GM19025 (cell line): ENCODE results near the gene ZNF714.
"Not testable (repeated sequence)": the region's sequence is repeated elsewhere in the genome, so short reads cannot be mapped to it uniquely, and the experiment has no call there.

Experiments
- ATAC-seq: cut with Tn5 transposase; IDR thresholded peaks from one replicate; pipeline ENCODE4 v1.9.1; 2021; ENCODE audit warnings: mild to moderate bottlenecking, low read depth, moderate library complexity; ENCODE audit not compliant: unreplicated experiment

ZNF714 gene

GRCh38 chr19:21128901-21129698 is 47.1 kb downstream of the ZNF714 start:
- no peak for ATAC-seq

GRCh38 chr19:21130097-21130775 is 48.2 kb downstream of the ZNF714 start:
- ATAC-seq, result no peak

DNA sequence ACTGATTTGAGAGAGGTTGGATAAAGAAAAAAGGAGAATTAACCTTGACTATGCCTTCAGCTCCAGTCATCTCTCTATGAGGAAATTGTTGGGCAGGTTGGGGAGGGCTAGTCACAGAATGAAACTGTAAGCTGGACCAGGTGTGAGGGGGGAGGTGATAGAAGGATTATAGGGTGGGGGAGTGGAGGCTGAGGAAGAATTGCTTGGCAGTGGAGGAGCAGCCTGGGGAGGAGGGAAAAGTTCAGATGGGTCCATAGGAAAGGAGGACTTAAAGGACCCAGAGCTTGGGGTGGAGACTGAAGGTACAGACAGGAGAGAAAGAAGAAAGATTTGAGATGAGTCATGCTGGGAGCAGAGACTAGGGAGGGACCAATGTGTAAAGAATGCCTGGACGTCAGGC is 51.6 kb downstream of the ZNF714 start:
- no peak for ATAC-seq

GRCh38 chr19:21134934-21135366 is 52.9 kb downstream of the ZNF714 start:
- no peak for ATAC-seq

DNA sequence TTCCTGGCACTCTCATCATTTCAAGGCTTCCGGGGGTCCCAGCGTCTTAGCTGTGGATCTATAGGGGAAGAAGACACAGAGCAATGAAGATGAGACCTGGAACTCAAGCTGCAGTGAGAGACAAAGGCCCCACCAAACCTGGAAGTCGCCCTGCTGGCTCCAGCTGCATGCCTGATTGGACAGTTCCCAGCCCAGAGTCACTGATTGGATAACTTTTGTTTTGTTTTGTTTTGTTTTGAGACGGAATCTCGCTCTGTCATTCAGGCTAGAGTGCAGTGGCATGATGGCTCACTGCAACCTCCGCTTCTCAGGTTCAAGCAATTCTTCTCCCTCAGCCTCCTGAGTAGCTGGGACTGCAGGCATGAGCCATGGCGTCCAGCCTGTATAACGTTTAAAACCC is 53.4 kb downstream of the ZNF714 start:
- no peak for ATAC-seq

DNA sequence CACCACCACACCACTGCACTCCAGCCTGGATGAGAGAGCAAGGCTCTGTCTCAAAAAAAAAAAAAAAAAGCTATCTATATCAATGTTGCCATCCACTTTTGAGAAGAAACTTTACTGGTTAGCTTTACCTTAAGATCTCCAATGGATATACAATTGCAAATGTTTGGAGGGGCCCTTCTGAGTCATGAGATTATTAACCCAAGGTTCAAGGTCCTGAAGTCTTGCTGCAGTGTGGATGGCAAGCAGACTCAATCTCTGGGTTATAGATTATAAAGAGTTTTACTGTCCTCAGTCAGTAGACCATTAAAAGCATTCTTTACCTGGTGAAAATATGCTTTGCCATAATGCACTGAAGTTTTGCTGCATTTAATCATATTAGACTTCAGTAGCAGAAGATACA is 56.1 kb downstream of the ZNF714 start:
- no peak for ATAC-seq

DNA sequence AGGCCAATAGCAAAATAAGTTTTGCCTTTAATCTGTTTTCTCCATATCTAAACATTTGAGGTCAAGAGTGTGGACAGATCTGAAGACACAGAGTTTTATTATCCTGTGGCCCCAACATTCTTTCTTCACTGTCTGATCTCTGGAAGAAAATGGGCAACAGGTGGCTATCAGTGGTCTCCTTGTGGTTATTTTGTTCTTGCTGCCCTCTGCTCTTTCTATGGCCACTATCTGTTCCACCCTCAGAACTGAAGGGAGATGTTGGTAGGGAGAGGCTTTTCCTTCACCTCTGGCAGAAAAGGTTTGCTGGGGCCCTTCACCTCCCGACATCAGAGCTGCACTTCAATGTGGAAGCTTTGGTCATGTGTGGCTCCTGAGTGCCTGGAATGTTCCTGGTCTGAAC is 59.0 kb downstream of the ZNF714 start:
- not testable (repeated sequence) for ATAC-seq

DNA sequence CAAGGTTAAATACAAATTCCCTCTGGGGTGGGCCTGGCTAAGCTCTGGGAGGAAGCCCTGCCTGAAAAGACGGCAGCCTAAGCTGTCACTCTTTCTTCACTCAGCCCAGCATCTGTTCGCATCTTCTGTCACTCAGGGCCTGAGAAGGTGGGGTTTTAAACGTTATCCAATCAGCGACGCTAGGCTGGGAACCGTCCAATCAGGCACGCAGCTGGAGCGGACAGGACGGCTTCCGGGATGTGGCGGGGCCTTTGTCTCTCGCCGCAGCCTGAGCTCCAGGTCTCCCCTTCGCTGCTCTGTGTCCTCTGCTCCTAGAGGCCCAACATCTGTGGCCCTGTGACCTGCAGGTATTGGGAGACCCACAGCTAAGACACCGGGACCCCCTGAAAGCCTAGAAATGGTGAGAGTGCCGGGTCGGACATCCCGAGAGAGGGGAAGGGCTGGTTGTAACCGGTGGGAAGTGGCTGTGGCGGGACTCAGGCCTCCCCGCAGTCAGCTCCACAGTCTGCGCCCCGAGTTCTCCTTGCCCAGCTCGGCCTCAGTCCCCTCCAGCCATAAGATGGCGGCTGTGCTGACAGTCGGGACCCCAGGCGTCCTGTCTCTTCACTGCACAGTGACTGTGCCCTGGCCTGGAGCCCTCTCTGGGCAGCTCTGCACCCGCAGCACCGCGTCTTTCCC is 59.9 kb downstream of the ZNF714 start, which contains the start of gene ZNF431:
Gene ZNF431 (plus strand): TSS at position 254 of the 678 bp plus-strand sequence. CDS start 144 bp downstream, at position 398.
- ATAC-seq, result peak; percentile 99

DNA sequence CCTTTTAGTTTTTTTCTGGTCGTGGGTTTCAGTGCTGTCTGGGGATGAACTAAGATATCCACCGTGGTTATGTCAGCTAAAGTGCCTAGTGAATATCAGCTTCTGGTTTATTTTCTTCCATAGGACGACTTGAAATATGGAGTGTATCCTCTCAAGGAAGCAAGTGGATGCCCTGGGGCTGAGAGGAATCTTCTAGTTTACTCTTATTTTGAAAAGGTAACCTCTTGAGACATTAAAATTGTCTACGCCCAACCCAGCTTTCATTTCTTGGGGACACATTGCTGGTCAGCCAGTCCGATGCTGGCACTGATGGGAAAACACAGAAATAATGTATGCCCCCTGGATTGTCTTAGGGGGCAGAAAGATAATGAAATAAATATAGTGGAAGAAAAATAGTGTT is 61.4 kb downstream of the ZNF714 start:
- no peak for ATAC-seq

- no peak for ATAC-seq
Observed at GRCh38 chr19:21143854-21144253, 61.9 kb downstream of the ZNF714 start.

DNA sequence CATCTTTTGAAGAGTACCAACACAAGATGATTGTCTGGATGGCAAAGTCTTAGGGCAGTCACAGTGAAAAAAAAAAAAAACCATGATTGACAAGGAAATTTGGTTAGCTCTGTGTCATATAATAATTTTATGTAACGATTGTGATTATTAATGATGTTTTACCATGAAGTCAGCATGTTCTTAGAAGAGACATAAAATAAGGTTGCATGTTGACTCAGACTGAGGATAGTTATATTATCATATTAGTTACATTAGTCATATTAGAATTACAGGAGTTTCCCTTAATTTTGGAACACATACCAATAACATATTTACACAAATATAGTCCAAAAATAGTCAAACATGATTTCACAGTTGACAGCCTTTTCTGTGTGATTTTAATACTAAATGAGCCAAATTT is 65.5 kb downstream of the ZNF714 start:
- ATAC-seq, result no peak

DNA sequence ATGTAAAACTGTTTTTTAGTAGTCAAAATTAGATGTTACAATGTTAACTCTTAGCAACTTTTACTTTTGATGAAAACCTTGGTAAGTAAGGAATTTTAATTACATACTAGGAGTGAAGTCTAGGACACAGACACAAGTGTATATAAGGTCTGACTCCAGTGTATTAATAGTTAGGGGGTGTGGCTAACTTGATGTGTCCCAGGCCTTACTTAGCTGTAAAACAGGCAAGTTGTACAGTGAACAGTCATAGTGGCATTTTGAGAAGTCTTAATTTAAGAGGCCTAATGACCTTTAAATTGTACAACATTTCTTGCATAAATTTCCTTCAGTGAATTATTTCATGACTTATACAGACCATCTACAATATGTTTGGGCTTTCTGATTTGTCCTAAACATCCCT is 66.7 kb downstream of the ZNF714 start:
- ATAC-seq, result no peak

DNA sequence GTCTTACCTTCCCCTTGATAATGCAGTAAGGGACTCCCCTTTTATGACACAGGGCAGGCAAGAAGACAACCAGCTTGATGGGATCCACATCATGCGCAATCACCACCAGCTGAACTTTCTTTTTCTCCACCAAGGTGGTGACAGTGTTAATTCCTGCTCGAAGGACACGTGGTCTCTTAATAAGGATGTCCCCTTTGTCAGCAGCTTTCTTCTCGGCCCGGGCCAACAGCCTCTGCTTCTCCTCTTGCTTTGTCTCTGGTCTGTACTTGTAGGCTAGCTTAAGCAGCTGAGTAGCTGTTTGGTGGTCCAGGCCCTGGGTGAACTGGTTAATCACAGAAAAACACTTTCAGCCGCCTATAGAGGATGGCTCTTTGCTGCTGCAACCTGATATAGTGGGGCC is 67.9 kb downstream of the ZNF714 start:
- ATAC-seq, result no peak

DNA sequence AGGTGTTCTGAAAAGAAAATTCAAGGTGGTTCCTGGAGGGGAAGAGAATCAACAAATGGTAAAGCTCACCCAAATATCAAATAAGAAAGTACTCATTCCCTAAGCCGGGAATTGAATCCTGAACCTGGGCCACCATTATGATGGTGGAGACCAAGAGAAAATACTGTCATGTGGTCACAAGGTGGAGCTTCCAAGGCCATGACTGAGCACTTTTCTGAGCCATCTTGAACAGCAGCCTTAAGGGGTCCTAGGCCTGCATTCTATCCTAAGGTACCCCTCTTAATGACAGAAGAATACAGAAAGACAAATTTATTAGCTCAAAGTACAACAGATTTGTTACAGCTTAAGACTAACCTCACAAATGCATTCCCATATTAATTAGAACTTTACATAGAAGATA is 69.5 kb downstream of the ZNF714 start:
- ATAC-seq, result no peak

DNA sequence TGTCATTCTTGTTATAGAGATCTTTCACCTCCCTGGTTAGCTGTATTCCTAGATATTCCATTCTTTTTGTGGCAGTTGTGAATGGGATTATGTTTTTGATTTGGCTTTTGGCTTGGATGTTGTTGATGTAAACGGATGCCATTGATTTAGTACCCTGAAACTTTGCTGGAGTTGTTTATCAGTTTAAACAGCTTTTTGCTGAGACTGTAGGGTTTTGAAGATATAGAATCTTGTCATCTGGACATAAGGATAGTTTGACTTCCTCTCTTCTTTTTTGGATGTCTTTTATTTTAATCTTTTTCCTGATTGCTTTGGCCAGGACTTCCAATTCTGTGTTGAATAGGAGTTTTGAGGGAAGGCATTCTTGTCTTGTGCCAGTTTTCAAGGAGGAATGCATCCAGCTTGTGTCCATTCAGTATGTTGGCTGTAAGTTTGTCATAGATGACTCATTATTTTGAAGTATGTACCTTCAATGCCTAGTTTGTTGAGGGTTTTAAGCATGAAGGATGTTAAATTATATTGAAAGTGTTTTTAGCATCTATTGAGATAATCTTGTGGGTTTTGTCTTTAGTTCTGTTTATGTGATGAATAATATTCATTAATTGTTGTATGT is 76.6 kb downstream of the ZNF714 start:
- no peak for ATAC-seq

- no peak for ATAC-seq
Observed at GRCh38 chr19:21164541-21164940, 82.5 kb downstream of the ZNF714 start.

DNA sequence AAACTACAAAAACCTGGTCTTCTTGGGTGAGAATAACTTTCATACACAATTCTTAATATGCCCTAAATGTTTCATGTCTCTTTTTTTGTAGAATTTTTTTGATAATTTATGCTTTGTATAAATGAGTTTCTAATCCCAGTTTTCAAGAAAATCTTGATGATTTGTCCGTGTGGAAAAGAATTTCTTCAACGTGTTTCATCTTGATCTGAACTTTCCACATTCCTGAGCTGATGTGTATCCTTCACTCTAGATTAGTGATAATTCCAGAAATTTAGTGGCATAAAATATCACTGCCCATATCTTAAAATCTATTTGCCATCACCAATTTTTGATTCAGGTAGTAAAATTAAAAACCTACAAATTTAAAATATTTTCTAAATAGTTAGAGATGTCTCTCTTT is 84.4 kb downstream of the ZNF714 start:
- no peak for ATAC-seq
